ENCODE measurements around the gene DDX23.
"Not testable (repeated sequence)": the region's sequence is repeated elsewhere in the genome, so short reads cannot be mapped to it uniquely, and the experiment has no call there.

The DDX23 gene

GRCh38 chr12:48851883-48852733 lies at the start of gene DDX23:
Gene DDX23 (minus strand): TSS chr12:48852163. CDS start chr12:48845782, 6,381 bp downstream.
- DNase-seq (ENCODE audit: low read depth in 2 of 3, low spot score in 1 of 3): peak; percentile 82 to 91 (median 88)

- no peak for DNase-seq (ENCODE audit: low read depth in 2 of 3, low spot score in 1 of 3)
Measured at GRCh38 chr12:48901278-48901677, 49.3 kb upstream of the DDX23 start.

- DNase-seq (ENCODE audit: low read depth in 2 of 3, low spot score in 1 of 3): no peak
Measured at GRCh38 chr12:48899651-48900050, 47.7 kb upstream of the DDX23 start.

- DNase-seq (ENCODE audit: low read depth in 2 of 3, low spot score in 1 of 3): no peak
Measured at GRCh38 chr12:48894271-48894670, 42.3 kb upstream of the DDX23 start.

GRCh38 chr12:48890657-48891418 lies 38.9 kb upstream of the DDX23 start:
- peak; percentile 56 to 76 (median 69) for DNase-seq (ENCODE audit: low read depth in 2 of 3, low spot score in 1 of 3)

- no peak for DNase-seq (ENCODE audit: low read depth in 2 of 3, low spot score in 1 of 3)
Measured at GRCh38 chr12:48889679-48890078, 37.7 kb upstream of the DDX23 start.

- no peak for DNase-seq (ENCODE audit: low read depth in 2 of 3, low spot score in 1 of 3)
Measured at GRCh38 chr12:48883305-48884161, 31.6 kb upstream of the DDX23 start.

- DNase-seq (ENCODE audit: low read depth in 2 of 3, low spot score in 1 of 3): no peak
Measured at GRCh38 chr12:48882972-48883304, 31.0 kb upstream of the DDX23 start.

- DNase-seq (ENCODE audit: low read depth in 2 of 3, low spot score in 1 of 3): no peak
Measured at GRCh38 chr12:48882315-48882687, 30.3 kb upstream of the DDX23 start.

GRCh38 chr12:48881686-48882314 lies 29.8 kb upstream of the DDX23 start:
- DNase-seq (ENCODE audit: low read depth in 2 of 3, low spot score in 1 of 3): no peak

- DNase-seq (ENCODE audit: low read depth in 2 of 3, low spot score in 1 of 3): no peak
Measured at GRCh38 chr12:48880647-48881046, 28.7 kb upstream of the DDX23 start.

GRCh38 chr12:48878548-48878947 lies 26.6 kb upstream of the DDX23 start:
- no peak for DNase-seq (ENCODE audit: low read depth in 2 of 3, low spot score in 1 of 3)

- DNase-seq (ENCODE audit: low read depth in 2 of 3, low spot score in 1 of 3): no peak
Measured at GRCh38 chr12:48875944-48876515, 24.1 kb upstream of the DDX23 start.

- not testable (repeated sequence) for DNase-seq (ENCODE audit: low read depth in 2 of 3, low spot score in 1 of 3)
Measured at GRCh38 chr12:48873534-48873933, 21.6 kb upstream of the DDX23 start.

- no peak for DNase-seq (ENCODE audit: low read depth in 2 of 3, low spot score in 1 of 3)
Measured at GRCh38 chr12:48873096-48873495, 21.1 kb upstream of the DDX23 start.

GRCh38 chr12:48869191-48869590 lies 17.2 kb upstream of the DDX23 start:
- no peak for DNase-seq (ENCODE audit: low read depth in 2 of 3, low spot score in 1 of 3)

GRCh38 chr12:48868451-48868850 lies 16.5 kb upstream of the DDX23 start:
- DNase-seq (ENCODE audit: low read depth in 2 of 3, low spot score in 1 of 3): no peak

GRCh38 chr12:48866052-48866711 lies 14.2 kb upstream of the DDX23 start:
- no peak for DNase-seq (ENCODE audit: low read depth in 2 of 3, low spot score in 1 of 3)

GRCh38 chr12:48865281-48866051 lies 13.5 kb upstream of the DDX23 start, which contains the start of gene RND1:
Gene RND1 (minus strand): TSS chr12:48865870. CDS start chr12:48865767, 103 bp downstream.
- peak; percentile 72 to 78 (median 77) for DNase-seq (ENCODE audit: low read depth in 2 of 3, low spot score in 1 of 3)
